ENCODE measurements around the gene GLIPR2. TPM values are rescaled to one million over a fixed set of nuclear protein-coding genes. Genes with fewer than 3 reads are reported as not detected.

GLIPR2 gene
- total and polyA plus RNA-seq, 10 donors = 25.2 to 72.1 (median 37.0) TPM

- Histone ChIP-seq H3K9me3 (no peaks in the 10 kb centered on the region), H3K4me3 (no peak overlapping the region), H3K4me1 (peaks cover 8 to 35% (median 18%) of the 10 kb centered on the region in 6 donors), H3K36me3 (no peaks in the 10 kb centered on the region), H3K27ac (peak overlapping the region in 2 of 8 donors; percentile 3 to 30), H3K27me3 (replicated peaks in 1 of 7) (no peaks in the 10 kb centered on the region)
- no peak for DNase-seq
- intact Hi-C loops (cut with DNase I; ENCODE audit: low total_unique reads) = no loop called here
- no peak for TF ChIP-seq CTCF (IDR thresholded peaks at IDR 0.05 in 8 of 11, conservative IDR thresholded peaks at IDR 0.05 in 3 of 11)
- TF ChIP-seq POLR2A (IDR thresholded peaks at IDR 0.05) = no peak
- TF ChIP-seq POLR2AphosphoS5 (IDR thresholded peaks at IDR 0.05) = no peak
Observed at GRCh38 chr9:36187414-36187813, 50.9 kb downstream of the GLIPR2 start.

- no peak overlapping the region for H3K4me3 ChIP-seq
- intact Hi-C loops (cut with DNase I; ENCODE audit: low total_unique reads) = no loop called here
- TF ChIP-seq POLR2AphosphoS5 (IDR thresholded peaks at IDR 0.05) = no peak
- TF ChIP-seq POLR2A (IDR thresholded peaks at IDR 0.05) = no peak
- TF ChIP-seq CTCF (IDR thresholded peaks at IDR 0.05 in 8 of 11, conservative IDR thresholded peaks at IDR 0.05 in 3 of 11) = no peak
- H3K9me3 ChIP-seq = no peaks in the 10 kb centered on the region
- DNase-seq = no peak
- H3K27ac ChIP-seq = no peak overlapping the region
- H3K27me3 ChIP-seq (replicated peaks in 1 of 7) = no peaks in the 10 kb centered on the region
- H3K4me1 ChIP-seq = peaks cover 16 to 43% (median 26%) of the 10 kb centered on the region in 6 donors
- WGBS, 5 donors = 93 to 98% (median 95%) methylated on average over 5 of the region's 5 CpGs
- no peaks in the 10 kb centered on the region for H3K36me3 ChIP-seq
Observed at GRCh38 chr9:36188212-36188611, 51.7 kb downstream of the GLIPR2 start.

GRCh38 chr9:36189976-36190375 is 53.4 kb downstream of the GLIPR2 start:
- H3K27me3 ChIP-seq (replicated peaks in 1 of 7) = no peaks in the 10 kb centered on the region
- intact Hi-C loops (cut with DNase I; ENCODE audit: low total_unique reads) = no loop called here
- TF ChIP-seq CTCF (IDR thresholded peaks at IDR 0.05 in 8 of 11, conservative IDR thresholded peaks at IDR 0.05 in 3 of 11) (no peak), POLR2A (IDR thresholded peaks at IDR 0.05) (no peak), POLR2AphosphoS5 (IDR thresholded peaks at IDR 0.05) (no peak)
- 4 to 10% (median 8%) methylated on average over 9 of the region's 9 CpGs for WGBS, 5 donors
- peaks cover 0 to 12% (median 0%) of the 10 kb centered on the region in 6 donors for H3K36me3 ChIP-seq
- no peaks in the 10 kb centered on the region for H3K9me3 ChIP-seq
- peak overlapping the region; percentile 88 to 97 (median 91) for H3K27ac ChIP-seq
- no peak for DNase-seq
- peaks cover 22 to 60% (median 44%) of the 10 kb centered on the region in 6 donors for H3K4me1 ChIP-seq
- H3K4me3 ChIP-seq = peak overlapping the region; percentile 77 to 99 (median 95)

- intact Hi-C loops (cut with DNase I; ENCODE audit: low total_unique reads) = no loop called here
- WGBS, 5 donors = 0 to 1% (median 0%) methylated on average over 59 to 68 of the region's 68 CpGs
- no peaks in the 10 kb centered on the region for H3K27me3 ChIP-seq (replicated peaks in 1 of 7)
Observed at GRCh38 chr9:36190388-36191289, 54.1 kb downstream of the GLIPR2 start, which contains the start of gene CLTA. Gene CLTA (plus strand): TSS chr9:36190921. CDS start chr9:36191057, 136 bp downstream.

More at GRCh38 chr9:36190388-36191289, 54.1 kb downstream of the GLIPR2 start, which contains the start of gene CLTA:
- Histone ChIP-seq H3K27ac (peak within 1 kb of the TSS; percentile 88 to 97 (median 91)), H3K36me3 (peaks cover 0 to 19% (median 0%) of the 10 kb centered on the region in 6 donors), H3K4me1 (peaks cover 22 to 67% (median 46%) of the 10 kb centered on the region in 6 donors), H3K9me3 (no peaks in the 10 kb centered on the region), H3K4me3 (peak within 1 kb of the TSS; percentile 77 to 99 (median 95))
- peak; percentile 97 for DNase-seq
- TF ChIP-seq CTCF (IDR thresholded peaks at IDR 0.05 in 8 of 11, conservative IDR thresholded peaks at IDR 0.05 in 3 of 11) = peak in 8 of 11 experiments; percentile 13 to 64 (median 53)
- peak in 2 of 3 donors; percentile 45 to 64 for TF ChIP-seq POLR2A (IDR thresholded peaks at IDR 0.05)
- peak; percentile 97 for TF ChIP-seq POLR2AphosphoS5 (IDR thresholded peaks at IDR 0.05)
